Endodermal cell (in vitro differentiated cells): ENCODE measurements around the gene ABHD16B. TPM values are rescaled to one million over a fixed set of nuclear protein-coding genes. Genes with fewer than 3 reads are reported as not detected.

Experiments
- DNase-seq: peaks from one replicate; pipeline ENCODE4 v3.0.0-alpha.2; 2017
- H3K27ac ChIP-seq: 2 replicates; pipeline ENCODE4 v1.5.1; 2013; ENCODE audit warnings: mild to moderate bottlenecking, low read depth, low read length, moderate library complexity
- H3K27me3 ChIP-seq: 2 replicates; pipeline ENCODE4 v1.6.1; 2013; ENCODE audit warnings: mild to moderate bottlenecking, low read length, moderate library complexity; ENCODE audit not compliant: insufficient read depth, control insufficient read depth, poor library complexity, severe bottlenecking
- H3K36me3 ChIP-seq: 2 replicates; pipeline ENCODE4 v1.7.0; 2013; ENCODE audit warnings: mild to moderate bottlenecking, low read length, moderate library complexity; ENCODE audit not compliant: control insufficient read depth, insufficient read depth
- H3K4me1 ChIP-seq: one replicate; pipeline ENCODE4 v1.7.0; 2013; ENCODE audit warnings: low read length; ENCODE audit not compliant: control insufficient read depth, insufficient read depth
- H3K4me3 ChIP-seq: 2 replicates; pipeline ENCODE4 v1.5.1; 2013; ENCODE audit warnings: mild to moderate bottlenecking, low read length, moderate library complexity
- H3K9ac ChIP-seq: 2 replicates; pipeline ENCODE4 v1.6.1; 2013; ENCODE audit warnings: mild to moderate bottlenecking, low read length, moderate library complexity; ENCODE audit not compliant: poor library complexity, severe bottlenecking; ENCODE audit errors: extremely low read depth
- H3K9me3 ChIP-seq: 2 replicates; pipeline ENCODE4 v1.6.1; 2013; ENCODE audit warnings: mild to moderate bottlenecking, low read length, moderate library complexity; ENCODE audit not compliant: control insufficient read depth
- H3K27ac Mint-ChIP-seq: 2 replicates; pipeline ENCODE4 v1.8.0; 2020; ENCODE audit warnings: mixed read lengths
- H3K27me3 Mint-ChIP-seq: 2 replicates; pipeline ENCODE4 v1.8.0; 2021; ENCODE audit warnings: mild to moderate bottlenecking, mixed read lengths; ENCODE audit not compliant: insufficient read depth
- H3K36me3 Mint-ChIP-seq: 2 replicates; pipeline ENCODE4 v1.8.0; 2020; ENCODE audit warnings: low read depth, mixed read lengths
- H3K4me1 Mint-ChIP-seq: 2 replicates; pipeline ENCODE4 v1.8.0; 2020; ENCODE audit warnings: mixed read lengths
- H3K4me3 Mint-ChIP-seq: 2 replicates; pipeline ENCODE4 v1.8.0; 2020; ENCODE audit warnings: mild to moderate bottlenecking, moderate library complexity, mixed read lengths
- H3K9me3 Mint-ChIP-seq: 2 replicates; pipeline ENCODE4 v1.8.0; 2020; ENCODE audit warnings: mild to moderate bottlenecking, mixed read lengths
- WGBS, 2 experiments: methylation state at CpG; one replicate each; pipeline versions ENCODE4 v1.1.5 to v1.1.7; 2013; ENCODE audit warnings: missing lambda C conversion rate in 2 of 2, mixed read lengths in 1 of 2; ENCODE audit not compliant: insufficient coverage in 1 of 2, insufficient read length in 1 of 2; 5-methylcytosine and 5-hydroxymethylcytosine counted together
- total RNA-seq, 2 donors: library from RNA; stranded (reverse); fragmentation: NEBNext Ultra II Directional in 1 of 2; extraction: Animal tissue kit (Norgen Biotek cat#: 25700) in 1 of 2; gene quantifications; 2 replicates in 1 of 2; 3 replicates in 1 of 2; pipeline ENCODE4 v1.2.1, GENCODE V29; 2021
- TF ChIP-seq, protein P1 (sequence below): fragments of 200-600 bp; sonication (generic); conservative IDR thresholded peaks from 2 replicates; pipeline ENCODE4 v1.5.0; 2021; ENCODE audit warnings: antibody characterized with exemption, mild to moderate bottlenecking

The ABHD16B gene
- total RNA-seq, 2 donors from 2014 or later = not detected

DNA sequence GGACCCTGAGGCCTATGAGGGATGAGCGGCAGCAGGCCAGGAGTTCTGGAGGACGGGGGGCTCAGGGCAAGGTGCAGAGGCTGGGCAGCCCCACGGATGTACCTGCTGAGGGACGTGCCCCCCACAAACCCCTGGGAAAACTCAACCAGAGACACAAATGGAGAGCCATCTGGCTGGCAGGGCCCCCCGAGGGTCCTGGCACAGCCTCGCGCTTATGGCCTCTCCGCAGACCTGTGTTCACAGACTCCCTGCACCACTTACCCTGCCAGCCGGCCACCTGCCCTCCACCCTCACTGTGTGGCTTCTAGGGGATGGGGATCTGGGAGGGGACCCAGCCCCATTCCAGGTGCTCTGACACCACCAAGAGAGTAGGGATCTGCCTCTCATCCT, 26.8 kb upstream of the ABHD16B start:
- H3K9me3 Mint-ChIP-seq = no peaks in the 10 kb centered on the region
- TF ChIP-seq, protein P1, sequence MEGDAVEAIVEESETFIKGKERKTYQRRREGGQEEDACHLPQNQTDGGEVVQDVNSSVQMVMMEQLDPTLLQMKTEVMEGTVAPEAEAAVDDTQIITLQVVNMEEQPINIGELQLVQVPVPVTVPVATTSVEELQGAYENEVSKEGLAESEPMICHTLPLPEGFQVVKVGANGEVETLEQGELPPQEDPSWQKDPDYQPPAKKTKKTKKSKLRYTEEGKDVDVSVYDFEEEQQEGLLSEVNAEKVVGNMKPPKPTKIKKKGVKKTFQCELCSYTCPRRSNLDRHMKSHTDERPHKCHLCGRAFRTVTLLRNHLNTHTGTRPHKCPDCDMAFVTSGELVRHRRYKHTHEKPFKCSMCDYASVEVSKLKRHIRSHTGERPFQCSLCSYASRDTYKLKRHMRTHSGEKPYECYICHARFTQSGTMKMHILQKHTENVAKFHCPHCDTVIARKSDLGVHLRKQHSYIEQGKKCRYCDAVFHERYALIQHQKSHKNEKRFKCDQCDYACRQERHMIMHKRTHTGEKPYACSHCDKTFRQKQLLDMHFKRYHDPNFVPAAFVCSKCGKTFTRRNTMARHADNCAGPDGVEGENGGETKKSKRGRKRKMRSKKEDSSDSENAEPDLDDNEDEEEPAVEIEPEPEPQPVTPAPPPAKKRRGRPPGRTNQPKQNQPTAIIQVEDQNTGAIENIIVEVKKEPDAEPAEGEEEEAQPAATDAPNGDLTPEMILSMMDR = no peak
- no peak overlapping the region for H3K4me3 Mint-ChIP-seq
- H3K27me3 Mint-ChIP-seq = peaks cover 24% of the 10 kb centered on the region
- no peaks in the 10 kb centered on the region for H3K9me3 ChIP-seq
- no peaks in the 10 kb centered on the region for H3K36me3 ChIP-seq
- H3K27ac Mint-ChIP-seq = no peak overlapping the region
- H3K36me3 Mint-ChIP-seq = no peaks in the 10 kb centered on the region
- peaks cover under 1% of the 10 kb centered on the region for H3K4me1 ChIP-seq
- DNase-seq = no peak
- H3K27me3 ChIP-seq = peaks cover 9% of the 10 kb centered on the region
- H3K4me1 Mint-ChIP-seq = peaks cover 9% of the 10 kb centered on the region
- WGBS, 2 experiments = 83 to 84% methylated on average over 4 to 9 of the region's 9 CpGs
- H3K27ac ChIP-seq = no peak overlapping the region
- H3K9ac ChIP-seq = no peak overlapping the region
- H3K4me3 ChIP-seq = no peak overlapping the region

DNA sequence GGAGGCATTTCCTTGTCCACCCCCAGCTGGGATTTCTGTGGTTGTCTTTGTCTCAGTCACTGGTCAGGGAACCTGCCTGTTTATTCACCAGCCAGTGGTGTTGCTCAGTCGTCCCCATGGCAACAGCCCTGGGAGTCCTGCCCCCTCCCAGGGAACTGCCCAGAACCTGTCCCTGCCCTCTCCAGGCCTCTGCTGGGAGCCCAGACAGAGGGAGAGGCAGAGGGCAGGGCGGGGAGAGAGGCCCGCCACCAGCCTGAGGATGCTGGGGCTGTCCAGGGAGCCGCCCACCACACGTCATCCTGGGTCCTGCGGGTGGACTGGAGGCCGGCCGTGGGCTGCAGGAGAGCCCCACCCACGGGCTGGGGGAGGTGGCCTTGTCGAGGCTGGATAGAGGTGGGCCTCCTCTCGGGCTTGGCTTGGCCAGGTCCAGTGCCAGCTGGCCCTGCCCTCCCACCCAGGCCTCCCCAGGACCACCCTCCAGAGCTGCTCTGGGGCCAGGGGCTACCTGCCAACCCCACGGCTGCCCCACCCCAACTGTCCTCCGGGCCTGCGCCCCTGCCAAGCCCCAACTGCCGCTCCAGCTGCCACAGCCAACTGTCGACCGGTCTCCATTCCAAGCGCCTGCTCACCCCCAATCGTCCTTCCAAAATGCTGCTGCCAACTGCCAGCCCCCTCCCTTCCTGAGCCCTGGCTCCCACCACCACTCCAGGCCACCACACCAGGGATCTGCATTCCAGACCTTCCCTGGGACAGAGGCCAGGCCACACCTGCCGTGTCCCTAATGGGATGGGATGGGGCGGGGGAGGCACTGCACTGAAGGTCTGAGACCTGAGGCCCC, 26.1 kb upstream of the ABHD16B start:
- H3K27me3 ChIP-seq = peaks cover 9% of the 10 kb centered on the region
- H3K9ac ChIP-seq = no peak overlapping the region
- no peak overlapping the region for H3K4me3 ChIP-seq
- 67 to 72% methylated on average over 8 to 21 of the region's 21 CpGs for WGBS, 2 experiments
- no peak overlapping the region for H3K4me3 Mint-ChIP-seq
- DNase-seq = peak; percentile 98
- peaks cover 18% of the 10 kb centered on the region for H3K27me3 Mint-ChIP-seq
- H3K9me3 ChIP-seq = no peaks in the 10 kb centered on the region
- TF ChIP-seq, protein P1 = no peak
- H3K9me3 Mint-ChIP-seq = no peaks in the 10 kb centered on the region
- H3K36me3 ChIP-seq = no peaks in the 10 kb centered on the region
- H3K4me1 Mint-ChIP-seq = peaks cover 6% of the 10 kb centered on the region
- peak overlapping the region; percentile 74 for H3K27ac Mint-ChIP-seq
- no peaks in the 10 kb centered on the region for H3K4me1 ChIP-seq
- H3K36me3 Mint-ChIP-seq = no peaks in the 10 kb centered on the region
- no peak overlapping the region for H3K27ac ChIP-seq

DNA sequence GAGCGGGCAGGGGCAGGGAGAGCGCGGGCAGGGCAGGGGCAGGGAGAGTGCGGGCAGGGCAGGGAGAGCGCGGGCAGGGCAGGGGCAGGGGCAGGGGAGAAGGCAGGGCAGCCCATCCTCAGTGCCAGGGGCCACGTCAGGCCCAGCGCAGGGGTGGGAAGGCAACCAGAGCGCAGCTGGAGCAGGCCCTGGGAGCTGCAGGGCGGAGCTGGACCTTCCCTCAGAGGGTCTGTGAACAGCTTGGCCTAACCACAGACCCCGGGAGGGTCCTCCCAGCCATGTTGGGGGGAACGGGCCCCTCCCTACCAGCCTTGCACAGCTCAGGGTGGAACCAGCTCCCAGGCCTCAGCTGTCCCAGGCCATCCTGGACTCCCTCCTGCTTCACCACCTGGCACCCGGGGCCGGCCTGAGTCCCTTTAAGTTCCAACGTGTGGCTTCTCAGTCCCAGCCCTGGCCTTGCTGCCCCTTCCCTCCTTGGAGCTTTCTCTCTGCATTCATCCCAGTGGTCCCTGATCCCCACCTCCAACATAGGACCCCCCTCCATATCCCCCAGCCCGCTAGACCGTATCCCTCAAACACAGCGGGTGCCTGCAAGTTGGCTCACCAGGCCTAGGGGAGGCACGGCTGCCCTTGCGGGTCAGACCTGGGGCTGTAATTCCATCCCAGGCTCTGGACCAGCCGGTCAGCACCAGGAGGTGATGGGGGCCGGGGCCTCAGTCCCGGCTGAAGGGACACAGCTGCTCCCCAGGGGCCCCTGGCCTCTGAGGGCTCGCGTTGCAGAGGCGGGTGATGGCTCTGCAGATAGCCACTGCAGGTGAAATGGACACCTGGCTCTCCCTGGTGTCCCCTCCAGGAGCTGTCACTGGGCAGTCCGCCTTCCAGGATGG, 24.6 kb upstream of the ABHD16B start:
- Mint-ChIP-seq H3K36me3 (no peaks in the 10 kb centered on the region), H3K27ac (no peak overlapping the region), H3K27me3 (peaks cover 18% of the 10 kb centered on the region), H3K9me3 (no peaks in the 10 kb centered on the region), H3K4me1 (peaks cover 6% of the 10 kb centered on the region), H3K4me3 (no peak overlapping the region)
- Histone ChIP-seq H3K9me3 (no peaks in the 10 kb centered on the region), H3K27me3 (peaks cover 9% of the 10 kb centered on the region), H3K27ac (no peak overlapping the region), H3K4me3 (no peak overlapping the region), H3K4me1 (no peaks in the 10 kb centered on the region), H3K9ac (no peak overlapping the region), H3K36me3 (no peaks in the 10 kb centered on the region)
- TF ChIP-seq, protein P1 = no peak
- WGBS, 2 experiments = 90 to 96% methylated on average over 16 to 25 of the region's 27 CpGs
- DNase-seq = no peak
